ENCODE data around the gene PDX1. TPM values are rescaled to one million over a fixed set of nuclear protein-coding genes. Genes with fewer than 3 reads are reported as not detected.

The PDX1 gene
- total RNA-seq, 3 donors from 2014 or later (not counting 1 experiment from before 2014, with no cell fraction given), result not detected

DNA sequence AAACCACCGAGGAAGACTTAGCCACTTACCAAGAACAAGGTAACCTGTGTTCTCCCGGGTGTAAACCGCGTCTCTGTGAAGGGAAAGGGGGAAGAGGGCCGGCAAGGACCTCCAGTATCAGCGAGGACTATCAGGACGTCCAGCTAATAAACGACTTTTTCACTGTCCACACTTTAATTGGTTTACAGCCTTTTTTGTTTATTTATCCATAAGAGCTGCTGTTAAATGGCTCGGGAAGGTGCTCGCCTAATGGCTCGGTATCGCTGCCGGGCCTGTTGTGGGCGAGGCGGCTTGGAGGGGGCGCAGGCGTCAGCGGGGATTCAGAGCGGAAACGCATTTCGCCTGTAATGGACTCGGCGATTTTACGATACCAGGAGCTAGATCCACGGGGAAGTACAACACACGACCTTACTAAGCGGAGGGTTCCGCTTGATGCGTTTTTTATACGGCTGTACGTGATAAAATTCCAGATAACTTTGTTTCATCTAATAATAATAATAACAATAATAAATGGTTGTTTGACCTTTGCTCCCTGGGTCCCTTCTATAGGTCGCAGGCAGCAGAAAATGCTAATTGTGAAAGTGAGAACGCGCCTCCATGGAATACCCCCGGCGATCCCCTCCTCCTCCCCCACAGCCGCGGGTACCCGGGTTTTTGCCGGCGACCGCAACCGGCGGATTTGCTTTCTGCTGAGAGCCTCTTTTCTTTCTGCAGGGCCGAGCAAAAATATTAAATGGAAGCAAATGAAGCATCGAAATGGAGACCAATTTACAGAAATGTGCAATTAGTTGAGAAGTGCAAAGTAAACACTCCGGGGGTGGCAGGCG, 2.5 kb upstream of the PDX1 start:
- H3K9me3 ChIP-seq (ENCODE audit: control insufficient read depth, insufficient read depth, low read length), result no peaks in the 10 kb centered on the region
- WGBS (ENCODE audit: insufficient coverage), result 7% methylated on average over 45 of the region's 48 CpGs
- peaks cover 38% of the 10 kb centered on the region for H3K4me1 ChIP-seq (ENCODE audit: control insufficient read depth, insufficient read depth, low read length)
- ATAC-seq (no peak), DNase-seq (no peak)
- Mint-ChIP-seq H3K4me3 (peak overlapping the region; percentile 75), H3K9me3 (no peaks in the 10 kb centered on the region), H3K36me3 (no peaks in the 10 kb centered on the region), H3K27me3 (ENCODE audit: low read depth in 2 of 2) (peaks cover 51 to 55% of the 10 kb centered on the region in 2 donors), H3K4me1 (peaks cover 16 to 29% of the 10 kb centered on the region in 2 donors), H3K27ac (no peak overlapping the region)
- TF ChIP-seq, protein P1, sequence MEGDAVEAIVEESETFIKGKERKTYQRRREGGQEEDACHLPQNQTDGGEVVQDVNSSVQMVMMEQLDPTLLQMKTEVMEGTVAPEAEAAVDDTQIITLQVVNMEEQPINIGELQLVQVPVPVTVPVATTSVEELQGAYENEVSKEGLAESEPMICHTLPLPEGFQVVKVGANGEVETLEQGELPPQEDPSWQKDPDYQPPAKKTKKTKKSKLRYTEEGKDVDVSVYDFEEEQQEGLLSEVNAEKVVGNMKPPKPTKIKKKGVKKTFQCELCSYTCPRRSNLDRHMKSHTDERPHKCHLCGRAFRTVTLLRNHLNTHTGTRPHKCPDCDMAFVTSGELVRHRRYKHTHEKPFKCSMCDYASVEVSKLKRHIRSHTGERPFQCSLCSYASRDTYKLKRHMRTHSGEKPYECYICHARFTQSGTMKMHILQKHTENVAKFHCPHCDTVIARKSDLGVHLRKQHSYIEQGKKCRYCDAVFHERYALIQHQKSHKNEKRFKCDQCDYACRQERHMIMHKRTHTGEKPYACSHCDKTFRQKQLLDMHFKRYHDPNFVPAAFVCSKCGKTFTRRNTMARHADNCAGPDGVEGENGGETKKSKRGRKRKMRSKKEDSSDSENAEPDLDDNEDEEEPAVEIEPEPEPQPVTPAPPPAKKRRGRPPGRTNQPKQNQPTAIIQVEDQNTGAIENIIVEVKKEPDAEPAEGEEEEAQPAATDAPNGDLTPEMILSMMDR (IDR thresholded peaks at IDR 0.05), result no peak
- peaks cover 56% of the 10 kb centered on the region for H3K27me3 ChIP-seq (ENCODE audit: control insufficient read depth, insufficient read depth, low read length)
- no peak overlapping the region for H3K27ac ChIP-seq (ENCODE audit: low read length)
- intact Hi-C loops (cut with micrococcal nuclease), result no loop called here
- no peaks in the 10 kb centered on the region for H3K36me3 ChIP-seq (ENCODE audit: control insufficient read depth, insufficient read depth, low read length)
- no peak overlapping the region for H3K4me3 ChIP-seq (ENCODE audit: low read length)

DNA sequence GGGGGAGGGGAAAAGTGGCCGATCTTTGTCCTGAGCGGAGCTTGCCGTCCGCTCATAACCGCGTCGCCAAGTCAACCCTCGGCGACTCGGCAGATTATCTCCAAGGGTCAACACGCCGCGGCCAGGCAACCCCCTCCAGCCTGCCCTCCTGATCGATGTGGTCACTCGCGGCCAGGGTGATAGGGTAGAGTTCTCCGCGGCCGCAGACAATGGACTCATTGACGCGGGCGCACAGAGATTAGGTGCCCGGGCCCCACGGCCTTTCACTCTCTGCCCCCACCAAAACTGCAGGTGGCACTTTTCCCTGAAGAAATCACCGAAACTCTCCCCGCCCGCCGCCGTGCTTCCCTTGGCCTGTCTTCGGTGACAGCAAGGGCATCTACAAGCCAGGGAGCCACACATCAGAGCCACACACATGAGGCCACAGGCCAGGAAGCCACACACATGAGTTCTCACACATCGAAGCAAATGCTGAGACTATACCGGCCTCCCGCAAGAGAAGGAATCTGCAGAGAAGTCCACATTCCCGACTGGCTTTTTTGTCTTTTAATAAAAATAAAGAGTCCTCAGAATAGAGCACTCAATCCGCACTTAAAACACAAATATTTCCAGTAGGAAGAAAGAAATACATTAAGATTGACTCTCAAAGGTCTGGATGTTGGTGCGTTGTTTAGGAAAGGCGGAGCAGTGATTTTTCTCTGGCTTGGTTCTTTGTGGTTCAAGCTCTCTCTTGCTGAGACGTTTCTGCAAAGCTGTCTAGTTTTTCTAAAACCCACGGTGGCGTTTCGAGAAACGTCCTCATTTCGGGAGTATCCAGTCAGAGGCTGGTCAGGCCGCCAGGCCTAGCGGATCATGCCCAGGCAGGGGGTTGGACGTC, 1.5 kb upstream of the PDX1 start:
- 11% methylated on average over 44 of the region's 46 CpGs for WGBS (ENCODE audit: insufficient coverage)
- Mint-ChIP-seq H3K4me1 (peaks cover 16 to 29% of the 10 kb centered on the region in 2 donors), H3K36me3 (no peaks in the 10 kb centered on the region), H3K4me3 (peak overlapping the region; percentile 28), H3K9me3 (no peaks in the 10 kb centered on the region), H3K27ac (no peak overlapping the region), H3K27me3 (ENCODE audit: low read depth in 2 of 2) (peaks cover 58 to 63% of the 10 kb centered on the region in 2 donors)
- ATAC-seq, result no peak
- no peaks in the 10 kb centered on the region for H3K9me3 ChIP-seq (ENCODE audit: control insufficient read depth, insufficient read depth, low read length)
- no peak overlapping the region for H3K4me3 ChIP-seq (ENCODE audit: low read length)
- TF ChIP-seq, protein P1 (IDR thresholded peaks at IDR 0.05), result no peak
- peaks cover 38% of the 10 kb centered on the region for H3K4me1 ChIP-seq (ENCODE audit: control insufficient read depth, insufficient read depth, low read length)
- no peak for DNase-seq
- H3K27ac ChIP-seq (ENCODE audit: low read length), result no peak overlapping the region
- no peaks in the 10 kb centered on the region for H3K36me3 ChIP-seq (ENCODE audit: control insufficient read depth, insufficient read depth, low read length)
- H3K27me3 ChIP-seq (ENCODE audit: control insufficient read depth, insufficient read depth, low read length), result peaks cover 65% of the 10 kb centered on the region
- intact Hi-C loops (cut with micrococcal nuclease), result no loop called here

DNA sequence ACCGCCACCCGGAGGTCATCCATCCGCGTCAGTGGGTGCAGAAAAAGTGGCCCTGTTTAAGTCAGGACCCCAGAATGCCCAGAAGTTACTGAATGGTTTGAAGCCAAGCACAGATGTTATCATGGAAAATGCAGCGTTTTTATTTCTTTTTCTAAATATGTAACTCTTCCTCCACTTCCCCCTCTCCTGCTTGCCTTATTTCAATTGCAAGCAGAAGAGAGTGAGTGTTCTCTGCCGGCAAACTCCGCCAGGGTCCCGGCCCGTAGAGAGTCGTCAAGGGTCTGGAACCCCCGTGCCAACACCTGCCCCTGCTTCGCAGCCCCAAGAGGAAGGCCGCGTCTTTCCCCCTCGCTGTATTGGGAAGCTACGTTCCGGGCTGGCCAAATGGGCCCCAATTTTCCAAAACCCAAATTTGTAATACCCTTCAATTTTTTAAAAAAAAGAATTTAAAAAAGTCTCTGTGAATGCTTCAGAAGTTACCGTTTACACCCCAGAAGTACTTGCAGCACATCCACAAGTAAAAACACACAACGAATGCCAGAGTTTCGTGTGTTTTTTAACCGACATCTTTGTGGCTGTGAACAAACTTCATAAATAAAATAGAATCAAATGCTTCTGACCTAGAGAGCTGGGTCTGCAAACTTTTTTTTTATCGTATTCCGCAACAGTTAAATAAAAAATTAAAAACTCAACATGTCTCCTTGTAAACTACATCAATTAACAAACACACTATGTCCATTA, 712 bp upstream of the PDX1 start:
- DNase-seq (no peak), ATAC-seq (no peak)
- Mint-ChIP-seq H3K36me3 (no peaks in the 10 kb centered on the region), H3K4me3 (peak overlapping the region; percentile 38), H3K27ac (no peak overlapping the region), H3K4me1 (peaks cover 16 to 29% of the 10 kb centered on the region in 2 donors), H3K27me3 (ENCODE audit: low read depth in 2 of 2) (peaks cover 63 to 71% of the 10 kb centered on the region in 2 donors), H3K9me3 (no peaks in the 10 kb centered on the region)
- peaks cover 70% of the 10 kb centered on the region for H3K27me3 ChIP-seq (ENCODE audit: control insufficient read depth, insufficient read depth, low read length)
- H3K36me3 ChIP-seq (ENCODE audit: control insufficient read depth, insufficient read depth, low read length), result no peaks in the 10 kb centered on the region
- no peak overlapping the region for H3K4me3 ChIP-seq (ENCODE audit: low read length)
- H3K27ac ChIP-seq (ENCODE audit: low read length), result no peak overlapping the region
- H3K4me1 ChIP-seq (ENCODE audit: control insufficient read depth, insufficient read depth, low read length), result peaks cover 38% of the 10 kb centered on the region
- intact Hi-C loops (cut with micrococcal nuclease), result no loop called here
- no peaks in the 10 kb centered on the region for H3K9me3 ChIP-seq (ENCODE audit: control insufficient read depth, insufficient read depth, low read length)
- TF ChIP-seq, protein P1 (IDR thresholded peaks at IDR 0.05), result no peak
- 16% methylated on average over 22 of the region's 23 CpGs for WGBS (ENCODE audit: insufficient coverage)
